Measurements from ENCODE around the gene LMO7.
"Not testable (repeated sequence)": the region's sequence is repeated elsewhere in the genome, so short reads cannot be mapped to it uniquely, and the experiment has no call there.

LMO7 gene

GRCh38 chr13:75743072-75743471, 106.9 kb downstream of the LMO7 start:
- DNase-seq (ENCODE audit: low read depth in 2 of 2), result not testable (repeated sequence)

GRCh38 chr13:75744127-75744526, 108.0 kb downstream of the LMO7 start:
- DNase-seq (ENCODE audit: low read depth in 2 of 2), result no peak

- DNase-seq (ENCODE audit: low read depth in 2 of 2), result no peak
Measured at GRCh38 chr13:75745387-75745786, 109.3 kb downstream of the LMO7 start.

DNA sequence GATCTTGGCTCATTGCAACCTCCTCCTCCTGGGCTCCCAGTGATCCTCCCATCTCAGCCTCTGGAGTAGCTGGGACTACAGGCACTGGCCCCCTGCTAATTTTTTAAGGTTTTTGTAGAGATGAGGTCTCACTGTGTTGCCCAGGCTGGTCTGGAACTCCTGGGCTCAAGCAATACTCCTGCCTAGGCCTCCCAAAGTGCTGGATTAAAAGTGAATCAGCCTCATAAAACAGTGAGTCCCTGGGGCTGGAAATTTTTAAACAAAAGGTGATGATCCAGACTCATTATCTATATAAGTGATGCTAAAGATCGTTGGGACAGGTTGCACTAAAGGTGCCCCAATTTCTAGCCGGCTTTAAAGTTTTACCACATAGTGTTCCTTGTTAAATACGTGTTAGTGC, 112.7 kb downstream of the LMO7 start:
- no peak for DNase-seq (ENCODE audit: low read depth in 2 of 2)

DNA sequence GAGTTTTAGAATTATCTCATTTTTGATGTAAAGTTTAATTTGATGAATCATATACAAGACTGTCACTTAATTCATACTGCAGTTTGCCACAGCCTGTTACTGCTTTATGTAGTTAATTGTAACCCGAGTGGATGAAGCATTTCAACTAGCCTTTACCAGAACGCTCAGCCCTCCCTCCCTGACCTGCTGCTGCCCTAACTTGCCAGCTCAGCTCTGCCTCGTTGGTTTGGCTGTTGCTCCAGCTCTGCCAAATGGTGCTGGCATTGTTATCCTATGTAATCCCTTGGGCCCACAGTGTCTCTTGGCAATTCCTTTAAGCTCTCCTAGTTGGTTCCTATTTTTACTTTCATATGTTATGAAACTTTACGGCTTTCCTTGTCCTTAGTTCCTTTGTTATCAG, 113.3 kb downstream of the LMO7 start:
- no peak for DNase-seq (ENCODE audit: low read depth in 2 of 2)

DNA sequence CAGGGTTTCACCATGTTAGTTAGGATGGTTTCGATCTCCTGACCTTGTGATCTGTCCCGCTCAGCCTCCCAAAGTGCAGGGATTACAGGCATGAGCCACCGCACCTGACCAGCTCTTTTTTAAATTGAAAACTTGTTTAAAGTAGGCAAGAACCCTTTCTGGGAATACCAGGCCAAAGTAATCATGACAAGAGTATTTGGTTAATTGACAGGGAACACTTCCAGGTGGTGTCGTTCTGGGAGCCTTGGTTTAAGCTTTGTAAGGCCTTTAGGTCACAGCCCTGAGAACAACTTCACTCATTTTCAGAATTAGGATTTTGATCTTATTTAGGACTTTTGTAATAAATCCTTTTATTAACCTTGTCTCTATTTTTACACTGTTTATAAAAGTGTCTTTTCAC, 115.2 kb downstream of the LMO7 start:
- DNase-seq (ENCODE audit: low read depth in 2 of 2), result no peak

GRCh38 chr13:75752826-75753225, 116.7 kb downstream of the LMO7 start:
- DNase-seq (ENCODE audit: low read depth in 2 of 2), result no peak

DNA sequence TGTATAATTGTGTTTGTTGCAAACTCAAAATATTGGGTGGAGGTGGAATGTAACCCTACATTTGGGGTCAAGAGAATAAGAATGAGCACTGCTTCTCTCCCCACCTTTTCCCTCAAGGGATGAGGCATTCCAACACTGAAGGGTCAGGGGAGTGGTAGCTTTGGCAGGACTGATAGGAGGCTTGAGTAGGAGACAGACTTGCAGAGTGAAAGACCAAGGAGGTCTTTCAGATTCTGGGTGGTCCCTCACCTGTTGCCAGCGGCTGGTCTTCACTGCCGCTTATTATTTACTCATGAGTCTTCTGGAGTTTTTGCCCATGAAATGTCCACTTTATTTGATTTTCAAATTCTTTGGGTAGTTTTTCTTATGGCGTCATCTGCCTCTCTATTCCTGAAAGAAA, 118.8 kb downstream of the LMO7 start:
- no peak for DNase-seq (ENCODE audit: low read depth in 2 of 2)

DNA sequence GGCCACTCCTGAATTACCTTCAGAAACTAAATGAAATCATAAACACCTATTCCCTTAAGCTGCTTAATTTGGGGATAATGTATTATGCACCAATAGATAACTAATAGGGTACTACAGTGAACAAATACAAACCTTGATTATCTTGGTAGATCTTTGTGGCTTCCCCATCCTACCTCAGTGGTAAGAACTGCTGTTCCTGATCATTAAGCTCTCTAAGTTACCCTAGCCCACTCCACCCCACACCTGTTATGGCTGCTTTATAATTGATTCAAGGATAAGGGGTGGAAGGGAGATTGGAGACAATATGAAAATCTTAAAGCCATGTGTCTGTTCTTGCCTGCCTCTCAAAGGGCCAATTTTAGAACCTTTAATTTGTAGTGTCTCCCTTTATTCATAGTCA, 121.2 kb downstream of the LMO7 start:
- no peak for DNase-seq (ENCODE audit: low read depth in 2 of 2)

DNA sequence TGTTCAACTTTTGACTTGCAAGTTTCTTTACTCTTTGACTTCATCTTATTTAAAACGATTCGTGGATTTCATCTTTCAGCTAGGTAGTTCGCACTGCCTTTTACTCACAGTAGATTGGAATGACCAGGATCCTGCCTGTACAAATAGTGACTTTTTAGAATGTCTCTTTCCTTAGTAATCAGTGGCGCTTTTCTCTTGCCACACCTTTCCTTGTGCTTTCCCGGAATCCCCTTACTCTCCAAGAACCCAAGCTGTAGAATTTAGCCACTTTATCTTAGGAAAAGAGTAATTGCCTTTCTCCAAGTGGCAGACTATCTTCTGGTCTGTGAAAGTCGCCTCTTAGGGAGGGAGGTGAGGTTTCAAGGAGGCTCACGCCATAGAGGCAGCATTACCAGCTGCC, 123.4 kb downstream of the LMO7 start:
- no peak for DNase-seq (ENCODE audit: low read depth in 2 of 2)

GRCh38 chr13:75760131-75761021, 124.2 kb downstream of the LMO7 start:
- DNase-seq (ENCODE audit: low read depth in 2 of 2), result no peak

GRCh38 chr13:75761369-75761768, 125.2 kb downstream of the LMO7 start:
- DNase-seq (ENCODE audit: low read depth in 2 of 2), result no peak

GRCh38 chr13:75762076-75762937, 126.2 kb downstream of the LMO7 start:
- DNase-seq (ENCODE audit: low read depth in 2 of 2), result no peak

GRCh38 chr13:75762955-75763354, 126.8 kb downstream of the LMO7 start:
- no peak for DNase-seq (ENCODE audit: low read depth in 2 of 2)

DNA sequence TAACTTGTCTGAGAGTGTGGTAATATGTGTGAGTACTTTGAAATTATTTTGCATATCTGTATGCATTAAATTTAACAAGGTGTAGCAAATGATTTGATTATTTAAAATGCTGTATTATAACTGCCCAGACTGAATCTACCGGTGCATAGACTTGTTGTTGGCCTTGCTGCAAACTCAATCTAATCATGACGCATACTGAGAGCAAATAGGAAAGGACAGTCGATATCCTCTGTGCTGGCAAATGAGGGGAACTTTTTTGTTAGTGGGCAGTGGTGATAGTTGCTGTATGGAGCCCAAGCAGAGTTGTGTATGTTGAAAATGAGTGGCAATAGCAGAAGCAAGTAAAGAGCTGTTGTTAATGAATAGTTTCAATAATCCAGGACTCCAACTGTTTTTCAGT, 127.4 kb downstream of the LMO7 start:
- no peak for DNase-seq (ENCODE audit: low read depth in 2 of 2)

GRCh38 chr13:75764251-75764925, 128.3 kb downstream of the LMO7 start:
- no peak for DNase-seq (ENCODE audit: low read depth in 2 of 2)

DNA sequence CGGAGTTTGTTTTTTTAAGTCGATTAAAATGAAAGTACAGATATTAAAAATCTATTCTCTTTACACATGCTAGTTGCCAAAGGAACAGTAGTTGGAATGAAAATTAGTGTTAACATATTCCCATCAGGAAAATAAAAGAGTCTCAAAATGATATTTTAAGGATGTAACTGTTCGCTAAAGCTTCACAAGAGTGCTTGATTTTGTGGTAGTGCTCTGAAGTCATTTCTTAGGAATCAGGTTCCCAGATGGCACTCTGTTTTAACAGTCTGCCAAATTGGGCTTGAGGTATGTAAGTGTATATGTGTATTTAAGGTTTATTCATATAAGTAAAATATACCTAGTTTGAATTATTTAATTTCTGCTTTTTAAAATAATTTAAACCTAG, 128.8 kb downstream of the LMO7 start:
- DNase-seq (ENCODE audit: low read depth in 2 of 2), result no peak

GRCh38 chr13:75766636-75767035, 130.5 kb downstream of the LMO7 start:
- DNase-seq (ENCODE audit: low read depth in 2 of 2), result no peak

DNA sequence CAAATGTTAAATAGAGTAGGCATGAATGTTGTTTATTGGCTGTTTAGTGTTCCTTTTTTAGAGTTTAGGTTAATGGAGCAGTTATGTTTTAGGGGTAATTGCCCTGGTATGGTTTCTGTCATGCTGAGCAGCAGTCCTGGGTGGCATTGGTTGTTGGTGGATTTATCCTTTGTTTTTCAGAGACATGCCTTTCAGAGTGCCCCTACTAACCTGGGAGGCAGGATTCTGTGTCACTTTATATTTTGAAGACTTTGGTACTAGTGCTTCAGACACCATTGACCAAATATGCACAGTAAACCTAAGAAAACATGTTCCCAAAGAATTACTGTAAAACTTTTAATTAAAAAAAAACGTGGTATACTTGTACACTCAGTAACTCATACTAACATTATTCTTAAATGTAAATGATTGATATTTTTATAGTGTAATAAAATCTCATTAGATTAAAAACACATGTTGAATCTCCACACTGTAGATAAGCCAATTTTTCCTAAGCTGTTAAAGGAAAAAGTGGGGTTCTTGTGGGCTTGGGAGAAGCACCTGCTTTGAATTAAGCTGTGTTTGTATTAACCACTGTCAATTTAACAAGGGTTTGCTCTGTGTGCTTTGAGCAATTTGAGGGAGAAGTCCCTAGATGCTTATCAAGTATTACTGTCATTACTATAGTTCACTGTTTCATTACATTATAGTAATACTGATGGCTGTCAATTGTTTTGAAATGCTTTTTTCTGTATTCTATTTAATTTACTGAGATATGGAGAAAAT, 133.2 kb downstream of the LMO7 start:
- DNase-seq (ENCODE audit: low read depth in 2 of 2), result no peak

DNA sequence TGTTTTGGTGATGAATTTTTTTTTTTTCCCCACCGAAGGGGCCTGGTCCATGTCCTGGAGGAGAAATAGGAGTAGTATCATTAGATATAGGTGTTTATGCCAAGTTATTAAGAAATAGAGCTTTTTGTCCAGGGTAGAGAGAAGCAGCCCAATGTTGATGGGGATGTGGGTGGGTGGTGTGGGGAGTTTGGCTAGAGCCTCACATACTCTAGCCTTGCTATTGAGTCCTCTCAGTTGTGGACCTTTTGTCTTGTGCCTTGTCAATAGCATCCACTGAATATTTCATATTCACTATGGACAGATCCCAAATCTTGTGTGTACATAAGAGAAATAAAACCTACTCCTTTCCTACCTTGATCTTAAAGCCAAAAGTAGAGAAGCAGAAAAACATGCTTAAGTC, 134.0 kb downstream of the LMO7 start:
- no peak for DNase-seq (ENCODE audit: low read depth in 2 of 2)

DNA sequence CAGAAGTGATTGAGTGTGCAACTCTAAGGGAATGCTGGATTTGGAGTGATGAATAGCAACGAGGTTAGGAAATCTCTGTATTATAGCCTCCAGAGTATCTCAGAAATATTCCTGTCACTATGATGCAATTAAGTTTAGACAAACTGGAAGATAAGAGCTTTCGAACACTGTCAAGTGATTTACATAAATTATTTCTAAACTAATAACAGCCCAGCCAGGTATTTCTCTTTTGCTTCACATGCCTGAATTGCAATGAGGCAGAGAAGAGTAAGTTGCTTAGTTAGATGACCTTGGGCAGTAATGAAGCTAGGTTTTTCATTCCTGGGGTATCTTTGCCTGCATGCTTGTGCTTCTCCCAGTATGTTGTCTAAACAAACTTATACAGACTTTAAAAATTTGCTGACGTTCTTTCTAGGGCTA, 134.5 kb downstream of the LMO7 start:
- no peak for DNase-seq (ENCODE audit: low read depth in 2 of 2)

- no peak for DNase-seq (ENCODE audit: low read depth in 2 of 2)
Measured at GRCh38 chr13:75771226-75771625, 135.1 kb downstream of the LMO7 start.

Data from stimulated activated CD8-positive, alpha-beta memory T cell treated with anti-CD3 and anti-CD28 coated beads, Interleukin-2, amount 100 ng/mL, for 1 hour (primary cell).